Measurements from ENCODE around the gene GTPBP6.

The GTPBP6 gene, protein sequence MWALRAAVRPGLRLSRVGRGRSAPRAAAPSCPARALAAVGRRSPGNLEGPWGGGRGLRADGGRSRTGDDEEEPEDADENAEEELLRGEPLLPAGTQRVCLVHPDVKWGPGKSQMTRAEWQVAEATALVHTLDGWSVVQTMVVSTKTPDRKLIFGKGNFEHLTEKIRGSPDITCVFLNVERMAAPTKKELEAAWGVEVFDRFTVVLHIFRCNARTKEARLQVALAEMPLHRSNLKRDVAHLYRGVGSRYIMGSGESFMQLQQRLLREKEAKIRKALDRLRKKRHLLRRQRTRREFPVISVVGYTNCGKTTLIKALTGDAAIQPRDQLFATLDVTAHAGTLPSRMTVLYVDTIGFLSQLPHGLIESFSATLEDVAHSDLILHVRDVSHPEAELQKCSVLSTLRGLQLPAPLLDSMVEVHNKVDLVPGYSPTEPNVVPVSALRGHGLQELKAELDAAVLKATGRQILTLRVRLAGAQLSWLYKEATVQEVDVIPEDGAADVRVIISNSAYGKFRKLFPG

GRCh38 chrX:318739-319578 lies at the start of gene GTPBP6:
GTPBP6 (minus strand) TSS chrX:318796; CDS start chrX:318787, 9 bp downstream.
- no peak for FAIRE-seq

GRCh38 chrX:367866-368265 lies 49.3 kb upstream of the GTPBP6 start:
- no peak for FAIRE-seq

- FAIRE-seq = no peak
These were observed 48.8 kb upstream of the GTPBP6 start for GRCh38 chrX:367349-367748.

DNA sequence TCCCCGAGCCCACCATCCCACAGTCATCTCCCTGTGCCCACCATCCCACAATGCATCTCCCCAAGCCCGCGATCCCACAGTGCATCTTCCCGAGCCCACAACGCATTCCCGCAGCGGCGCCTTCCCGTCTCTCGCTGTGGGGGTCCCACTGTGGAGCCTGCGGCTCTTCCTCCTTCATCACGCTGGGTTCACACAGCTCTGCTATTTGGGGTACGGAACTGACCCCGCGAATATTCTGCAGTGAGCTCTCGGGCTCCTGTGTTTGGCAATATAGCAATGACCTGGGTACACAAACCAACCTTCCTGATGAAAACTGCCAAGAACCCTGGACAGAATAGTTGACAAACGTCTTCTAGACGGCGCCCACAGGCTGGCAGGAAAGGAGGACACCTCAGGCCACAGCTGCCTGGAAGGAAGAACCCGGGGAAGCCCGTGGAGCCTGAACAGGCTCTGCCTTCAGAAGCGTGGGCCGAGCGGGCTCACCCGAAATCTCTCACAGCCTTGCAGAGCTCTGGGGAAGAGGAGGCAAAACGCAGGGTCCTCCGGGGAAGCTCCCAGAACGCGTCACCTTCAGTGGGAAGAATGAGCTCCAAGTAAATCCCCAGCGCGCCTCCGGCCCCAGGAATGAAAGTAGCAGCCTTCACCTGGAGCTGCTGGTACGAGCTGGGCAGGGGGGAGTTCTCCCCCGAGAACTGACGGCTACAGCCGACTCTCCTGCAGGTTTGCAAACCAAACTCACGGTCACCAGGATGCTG lies 45.2 kb upstream of the GTPBP6 start:
- no peak for FAIRE-seq

GRCh38 chrX:362937-363620 lies 44.5 kb upstream of the GTPBP6 start:
- FAIRE-seq = no peak

DNA sequence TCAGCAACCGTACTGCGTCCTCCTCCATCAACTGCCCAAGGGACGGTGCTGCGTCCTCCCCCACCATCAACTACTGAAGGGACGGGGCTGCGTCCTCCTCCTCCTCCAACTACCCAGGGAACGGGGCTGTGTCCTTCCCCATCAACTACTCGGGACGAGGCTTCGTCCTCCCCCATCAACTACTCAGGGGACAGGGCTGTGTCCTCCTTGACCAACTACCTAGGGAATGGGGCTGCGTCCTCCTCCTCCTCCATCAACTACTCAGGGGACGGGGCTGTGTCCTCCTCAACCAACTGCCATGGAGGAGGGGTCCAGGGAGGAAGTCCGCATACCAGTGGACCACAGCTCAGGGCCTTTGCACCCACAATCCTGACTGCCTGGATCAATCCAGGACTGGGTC lies 43.8 kb upstream of the GTPBP6 start:
- FAIRE-seq = no peak

- no peak for FAIRE-seq
These were observed 42.9 kb upstream of the GTPBP6 start for GRCh38 chrX:361231-362145.

- no peak for FAIRE-seq
These were observed 42.0 kb upstream of the GTPBP6 start for GRCh38 chrX:360496-361150.

DNA sequence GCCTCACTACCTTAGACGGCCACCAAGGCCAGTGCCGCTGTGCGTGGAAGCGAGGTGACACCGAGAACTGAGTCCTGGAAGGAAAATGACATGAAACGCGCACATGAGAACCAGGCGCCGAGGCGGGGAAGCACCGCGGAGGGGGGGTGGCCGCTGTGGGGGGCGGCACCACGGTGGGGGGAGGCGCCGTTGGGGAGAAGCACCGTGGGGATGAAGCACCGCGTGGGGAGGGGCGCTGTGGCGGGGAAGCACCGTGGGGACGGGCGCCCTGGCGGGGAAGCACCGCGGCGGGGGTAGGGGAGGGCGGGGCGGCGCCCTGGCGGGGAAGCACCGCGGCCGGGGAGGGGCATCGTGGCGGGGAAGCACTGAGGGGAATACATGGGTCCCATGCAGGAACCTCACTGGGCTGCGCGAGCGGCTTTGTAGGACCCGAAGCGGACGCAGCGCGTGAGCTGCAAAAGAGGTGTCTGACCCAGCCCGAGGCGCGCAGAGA lies 40.1 kb upstream of the GTPBP6 start:
- no peak for FAIRE-seq

- no peak for FAIRE-seq
These were observed 39.3 kb upstream of the GTPBP6 start for GRCh38 chrX:357693-358471.

- no peak for FAIRE-seq
These were observed 38.6 kb upstream of the GTPBP6 start for GRCh38 chrX:357035-357692.

DNA sequence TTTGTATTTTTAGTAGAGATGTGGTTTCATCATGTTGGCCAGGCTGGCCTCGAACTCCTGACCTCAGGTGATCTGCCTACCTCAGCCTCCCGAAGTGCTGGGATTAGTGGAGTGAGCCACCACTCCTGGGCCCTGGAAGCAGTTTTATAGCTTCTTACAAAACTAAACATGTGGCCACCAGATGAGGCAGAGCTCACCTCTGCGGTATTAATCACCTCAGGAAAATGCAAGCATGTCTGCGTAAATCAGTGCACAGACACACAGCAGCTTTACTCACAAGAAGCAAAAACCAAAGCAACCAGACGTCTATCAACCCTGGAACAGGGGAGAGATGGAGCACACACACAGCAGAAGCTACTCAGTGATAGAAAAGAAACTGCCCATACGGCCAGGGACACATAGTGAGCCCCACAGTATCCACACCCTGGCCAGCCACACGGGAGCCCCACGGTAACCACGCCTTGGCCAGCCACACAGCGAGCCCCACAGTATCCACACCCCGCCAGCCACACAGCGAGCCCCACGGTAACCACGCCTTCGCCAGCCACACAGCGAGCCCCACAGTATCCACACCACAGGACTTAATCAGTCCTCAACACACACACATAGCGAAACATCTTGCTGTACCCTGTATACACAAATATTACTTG lies 37.9 kb upstream of the GTPBP6 start:
- no peak for FAIRE-seq

- FAIRE-seq = no peak
These were observed 36.9 kb upstream of the GTPBP6 start for GRCh38 chrX:355329-356050.

GRCh38 chrX:353566-354535 lies 35.3 kb upstream of the GTPBP6 start:
- no peak for FAIRE-seq

GRCh38 chrX:352582-353314 lies 34.2 kb upstream of the GTPBP6 start:
- FAIRE-seq = no peak

DNA sequence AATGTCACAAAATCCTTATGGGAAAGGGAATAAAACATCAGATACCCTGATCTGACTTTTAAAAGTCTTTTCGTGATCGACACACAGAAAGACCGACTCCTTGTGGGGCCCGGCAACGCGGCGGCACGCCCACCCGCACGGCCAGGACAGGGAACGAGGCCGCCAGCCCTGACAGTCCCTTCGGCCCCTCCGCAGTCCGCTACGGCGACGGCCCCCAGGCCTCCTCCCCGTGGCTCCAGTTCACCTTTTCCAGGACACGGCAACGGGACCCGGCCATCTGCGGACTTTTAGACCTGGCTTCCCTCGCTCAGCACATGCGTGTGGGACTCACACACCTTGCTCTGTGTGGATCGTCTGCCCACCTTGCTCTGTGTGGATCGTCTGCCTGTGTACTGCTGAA lies 33.6 kb upstream of the GTPBP6 start:
- FAIRE-seq = no peak
